CD4-positive, alpha-beta T cell treated with Interleukin-6 at 100 ng/mL for 8 hours (primary cell): Measurements from ENCODE around the gene EXOSC1.
"Not testable (repeated sequence)": the region's sequence is repeated elsewhere in the genome, so short reads cannot be mapped to it uniquely, and the experiment has no call there.

Source experiments
- DNase-seq: peaks from one replicate; pipeline ENCODE4 v3.0.0-alpha.2; 2020; ENCODE audit warnings: mixed read lengths, low spot score

EXOSC1 gene

GRCh38 chr10:97407952-97408248 lies 37.9 kb downstream of the EXOSC1 start:
- no peak for DNase-seq

- peak; percentile 78 for DNase-seq
These were observed 38.4 kb downstream of the EXOSC1 start for GRCh38 chr10:97407211-97407951.

GRCh38 chr10:97406483-97406882 lies 39.3 kb downstream of the EXOSC1 start:
- not testable (repeated sequence) for DNase-seq

GRCh38 chr10:97406064-97406463 lies 39.7 kb downstream of the EXOSC1 start:
- no peak for DNase-seq

GRCh38 chr10:97404044-97404443 lies 41.8 kb downstream of the EXOSC1 start:
- no peak for DNase-seq

GRCh38 chr10:97401455-97401919 lies 44.3 kb downstream of the EXOSC1 start:
- DNase-seq: no peak

- DNase-seq: peak; percentile 91
These were observed 44.9 kb downstream of the EXOSC1 start, which contains the start of gene RRP12 for GRCh38 chr10:97400665-97401454. Gene RRP12, minus strand, starts transcription at chr10:97401340. Its CDS starts 109 bp downstream, at chr10:97401231.

GRCh38 chr10:97399843-97400545 lies 45.8 kb downstream of the EXOSC1 start:
- DNase-seq: no peak

- DNase-seq: no peak
These were observed 49.8 kb downstream of the EXOSC1 start for GRCh38 chr10:97396056-97396455.

GRCh38 chr10:97393034-97393573 lies 52.7 kb downstream of the EXOSC1 start:
- no peak for DNase-seq

- no peak for DNase-seq
These were observed 55.7 kb downstream of the EXOSC1 start for GRCh38 chr10:97390091-97390490.

- DNase-seq: no peak
These were observed 57.7 kb downstream of the EXOSC1 start for GRCh38 chr10:97388152-97388551.
